HepG2 (cell line): ENCODE measurements around the gene HMGCS2. TPM values are rescaled to one million over a fixed set of nuclear protein-coding genes. Genes with fewer than 3 reads are reported as not detected.

Source experiments
- ATAC-seq: fragments of 200-7000 bp; cut with Tn5 transposase; 3 replicates; pipeline ENCODE4 v1.9.1; 2020; ENCODE audit warnings: mild to moderate bottlenecking, moderate library complexity
- BruUV-seq: library from RNA; stranded (reverse); fragments of 400-500 nt; replicated peaks from 2 replicates; lab custom pipeline; 2021; lab: Mats Ljungman, UMichigan
- CTCF ChIA-PET: fragments of 300-600 bp; formaldehyde crosslinking; extraction: SDS; loops from one replicate; lab custom pipeline; 2021; ENCODE audit warnings: low total read pairs, inconsistent platforms, low intra/inter-chr PET ratio; lab: Yijun Ruan, JAX
- POLR2A ChIA-PET: fragments of 350-600 bp; sonication (Branson Sonifier 250); formaldehyde crosslinking; loops from one replicate; lab custom pipeline; 2020; ENCODE audit warnings: antibody characterized with exemption, inconsistent platforms; lab: Yijun Ruan, JAX
- DNase-seq: peaks from one replicate; pipeline ENCODE4 v3.0.0-alpha.2; 2015; ENCODE audit warnings: low spot score
- FAIRE-seq: peaks from 3 replicates; lab custom pipeline; 2011; peaks lifted over from hg19 to GRCh38; lab: Jason Lieb, UNC
- H2AFZ ChIP-seq: one replicate; pipeline ENCODE4 v1.6.1; 2011; ENCODE audit warnings: low read length, inconsistent platforms
- H3K27ac ChIP-seq: fragments of 300-600 bp; 3 replicates; pipeline ENCODE4 v1.8.0; 2011; ENCODE audit warnings: mixed run types, mild to moderate bottlenecking, mixed read lengths, low read length, inconsistent platforms; ENCODE audit not compliant: insufficient read depth; ENCODE audit errors: extremely low read length
- H3K27me3 ChIP-seq, 2 experiments: fragments of 200-600 bp in 1 of 2; 2 replicates in 1 of 2; 3 replicates in 1 of 2; pipeline versions ENCODE4 v1.6.0 to v1.8.0; 2011; ENCODE audit warnings: low read length in 2 of 2, mild to moderate bottlenecking in 2 of 2, moderate library complexity in 2 of 2, inconsistent platforms in 1 of 2; ENCODE audit not compliant: insufficient read depth in 2 of 2, control insufficient read depth in 1 of 2
- H3K36me3 ChIP-seq, 2 experiments: fragments of 200-600 bp in 1 of 2; replicated peaks in 1 of 2; 2 replicates in 1 of 2; 3 replicates in 1 of 2; pipeline versions ENCODE4 v1.5.1 to v1.8.0; 2011; ENCODE audit warnings: low read length in 2 of 2, inconsistent platforms in 1 of 2; ENCODE audit not compliant: insufficient read depth in 2 of 2, control insufficient read depth in 1 of 2
- H3K4me1 ChIP-seq: 2 replicates; pipeline ENCODE4 v1.5.1; 2012; ENCODE audit warnings: low read length, inconsistent platforms; ENCODE audit not compliant: insufficient read depth
- H3K4me2 ChIP-seq: 2 replicates; pipeline ENCODE4 v1.6.0; 2011; ENCODE audit warnings: low read depth, low read length, inconsistent platforms
- H3K4me3 ChIP-seq, 3 experiments: fragments of 200-600 bp in 1 of 3; sonication (generic), shearing (Covaris generic) in 1 of 3; replicated peaks in 1 of 3; 2 replicates each; pipeline ENCODE4 v1.5.1; 2011 to 2016; ENCODE audit warnings: low read length in 3 of 3, inconsistent platforms in 2 of 3, low read depth in 2 of 3, mild to moderate bottlenecking in 2 of 3, control low read depth in 1 of 3, mixed read lengths in 1 of 3; ENCODE audit not compliant: insufficient read depth in 1 of 3
- H3K79me2 ChIP-seq: one replicate; pipeline ENCODE4 v1.6.1; 2011; ENCODE audit warnings: low read length, inconsistent platforms; ENCODE audit not compliant: insufficient read depth
- H3K9ac ChIP-seq: 2 replicates; pipeline ENCODE4 v1.6.0; 2011; ENCODE audit warnings: mild to moderate bottlenecking, low read depth, low read length, inconsistent platforms; ENCODE audit not compliant: insufficient read depth
- H3K9me3 ChIP-seq: 2 replicates; pipeline ENCODE4 v1.5.1; 2012; ENCODE audit warnings: mild to moderate bottlenecking, low read length
- H4K20me1 ChIP-seq: 2 replicates; pipeline ENCODE4 v1.6.0; 2011; ENCODE audit warnings: inconsistent platforms, mild to moderate bottlenecking, low read length, moderate library complexity; ENCODE audit not compliant: insufficient read depth
- ATAD3A ChIP-seq: sonication (generic); formaldehyde crosslinking; IDR thresholded peaks from 2 replicates; pipeline ENCODE4 v1.4.0; 2020; ENCODE audit warnings: missing genetic modification reagents
- DZIP1 ChIP-seq: sonication (generic); formaldehyde crosslinking; IDR thresholded peaks from 2 replicates; pipeline ENCODE4 v1.5.0; 2020; ENCODE audit warnings: mild to moderate bottlenecking, missing genetic modification reagents
- ELF3 ChIP-seq: IDR thresholded peaks from 2 replicates; pipeline ENCODE4 v1.6.1; 2016; ENCODE audit warnings: missing genetic modification reagents, missing compliant biosample characterization
- FOSL2 ChIP-seq: sonication (generic); formaldehyde crosslinking; IDR thresholded peaks from 2 replicates; pipeline ENCODE4 v1.4.0; 2020; ENCODE audit warnings: missing genetic modification reagents
- FOXP1 ChIP-seq, 2 experiments: fragments of 450-650 bp in 1 of 2; IDR thresholded peaks; 2 replicates each; pipeline ENCODE4 v1.6.1; 2017 to 2018; ENCODE audit warnings: antibody characterized with exemption in 1 of 2
- GATAD1 ChIP-seq: IDR thresholded peaks from 2 replicates; pipeline ENCODE4 v1.6.1; 2016; ENCODE audit warnings: missing genetic modification reagents, missing compliant biosample characterization
- MAZ ChIP-seq, 2 experiments: sonication (generic) in 1 of 2; formaldehyde crosslinking in 1 of 2; IDR thresholded peaks; 2 replicates each; pipeline versions ENCODE4 v1.5.0 to v1.6.1; 2012 to 2020; ENCODE audit warnings: low read depth in 2 of 2, mild to moderate bottlenecking in 2 of 2, borderline replicate concordance in 1 of 2, improper control_type of control experiment in 1 of 2, low read length in 1 of 2, missing genetic modification reagents in 1 of 2, moderate library complexity in 1 of 2
- NFRKB ChIP-seq: fragments of 450-650 bp; IDR thresholded peaks from 2 replicates; pipeline ENCODE4 v1.6.1; 2017
- NR2F1 ChIP-seq, 2 experiments: fragments of 450-650 bp in 1 of 2; formaldehyde crosslinking in 1 of 2; IDR thresholded peaks; 2 replicates each; pipeline versions ENCODE4 v1.5.0 to v1.6.1; 2016 to 2020; ENCODE audit warnings: mild to moderate bottlenecking in 1 of 2, missing compliant biosample characterization in 1 of 2, missing genetic modification reagents in 1 of 2, moderate library complexity in 1 of 2
- POLR2G ChIP-seq: fragments of 200-400 bp; formaldehyde crosslinking; IDR thresholded peaks from 2 replicates; pipeline ENCODE4 v1.6.1; 2018; ENCODE audit warnings: mild to moderate bottlenecking, low read depth, low read length, moderate library complexity
- PRMT3 ChIP-seq: sonication (generic); formaldehyde crosslinking; IDR thresholded peaks from 2 replicates; pipeline ENCODE4 v1.8.1; 2022; ENCODE audit warnings: low read depth, mild to moderate bottlenecking, moderate library complexity, missing genetic modification reagents, borderline replicate concordance
- PTBP1 ChIP-seq: fragments of 200-400 bp; formaldehyde crosslinking; IDR thresholded peaks from 2 replicates; pipeline ENCODE4 v1.6.1; 2018; ENCODE audit warnings: low read length, low read depth; ENCODE audit not compliant: poor library complexity, severe bottlenecking
- RARA ChIP-seq: IDR thresholded peaks from 2 replicates; pipeline ENCODE4 v1.6.1; 2016; ENCODE audit warnings: missing genetic modification reagents, missing compliant biosample characterization
- TCF12 ChIP-seq, 2 experiments: fragments of 450-650 bp in 1 of 2; sonication (generic) in 1 of 2; formaldehyde crosslinking in 1 of 2; IDR thresholded peaks; 2 replicates each; pipeline versions ENCODE4 v1.6.1 to v1.8.0; 2017 to 2022; ENCODE audit warnings: antibody characterized with exemption in 1 of 2, mild to moderate bottlenecking in 1 of 2, missing genetic modification reagents in 1 of 2, moderate library complexity in 1 of 2
- ZBTB33 ChIP-seq: sonication (generic); formaldehyde crosslinking; IDR thresholded peaks from 2 replicates; pipeline ENCODE4 v1.4.0; 2020; ENCODE audit warnings: missing genetic modification reagents
- ZMYM2 ChIP-seq: sonication (generic); formaldehyde crosslinking; IDR thresholded peaks from 2 replicates; pipeline ENCODE4 v1.8.0; 2022; ENCODE audit warnings: mild to moderate bottlenecking, missing genetic modification reagents
- ZNF343 ChIP-seq: sonication (generic); formaldehyde crosslinking; IDR thresholded peaks from 2 replicates; pipeline ENCODE4 v1.4.0; 2020; ENCODE audit warnings: mild to moderate bottlenecking, missing genetic modification reagents
- ZZZ3 ChIP-seq: sonication (generic); formaldehyde crosslinking; IDR thresholded peaks from 2 replicates; pipeline ENCODE4 v1.4.0; 2020; ENCODE audit warnings: missing genetic modification reagents, mild to moderate bottlenecking, borderline replicate concordance
- WGBS: methylation state at CpG from one replicate; pipeline ENCODE4 v1.1.6; 2017; ENCODE audit warnings: low lambda C conversion rate; 5-methylcytosine and 5-hydroxymethylcytosine counted together
- in situ Hi-C: cut with HindIII; loops from 2 replicates; pipeline ENCODE4 v1.10.0; 2017; ENCODE audit warnings: low pct_unique_long_range_greater_than_20kb; ENCODE audit not compliant: extremely low pct_ligation_motif_present
- intact Hi-C: fragments of 100-400 bp; cut with micrococcal nuclease; formaldehyde crosslinking; loops from one replicate; pipeline ENCODE4 v1.10.0; 2022; ENCODE audit not compliant: unreplicated experiment
- polyA plus RNA-seq, 8 experiments: library from polyadenylated mRNA; depleted of rRNA in 3 of 8; stranded (reverse) in 7 of 8; unstranded in 1 of 8; fragments of >200 nt; fragmentation: Illumina TruSeq in 4 of 8; extraction: Trizol in 4 of 8; gene quantifications; 2 replicates each; pipeline versions ENCODE4 v1.2.1 to v1.2.3, GENCODE V29; 2011 to 2016; ENCODE audit warnings: low read depth in 4 of 8, missing spikeins in 1 of 8, mixed read lengths in 1 of 8; ENCODE audit not compliant: insufficient read depth in 1 of 8
- total RNA-seq, 5 experiments: library from RNA; depleted of rRNA; stranded (reverse); fragments of >200 nt; fragmentation: Illumina TruSeq; extraction: Trizol; gene quantifications; 2 replicates each; pipeline ENCODE4 v1.2.3, GENCODE V29; 2016; ENCODE audit warnings: low read depth in 1 of 5
- TF ChIP-seq, protein P1 (sequence below): sonication (generic); formaldehyde crosslinking; IDR thresholded peaks from 2 replicates; pipeline ENCODE4 v1.4.0; 2020; ENCODE audit warnings: mild to moderate bottlenecking, missing genetic modification reagents

HMGCS2 gene
- total and polyA plus RNA-seq, 2 of the 13 experiments (the other 11 are each of a cell fraction or from before 2014, with no cell fraction given), result 0.44 to 1.5 TPM

GRCh38 chr1:119729044-119729443 lies 39.7 kb downstream of the HMGCS2 start (continued):
- TF ChIP-seq TCF12 (IDR thresholded peaks at IDR 0.05), result no peak
- 0 out of 2 replicates have a peak, but pooled peaks have one; percentile 50 for TF ChIP-seq TCF12 (CRISPR knock-in tag; IDR thresholded peaks at IDR 0.05)
- TF ChIP-seq ZMYM2 (CRISPR knock-in tag), result peak; percentile 69; the same call in 1 of the 2 replicates

DNA sequence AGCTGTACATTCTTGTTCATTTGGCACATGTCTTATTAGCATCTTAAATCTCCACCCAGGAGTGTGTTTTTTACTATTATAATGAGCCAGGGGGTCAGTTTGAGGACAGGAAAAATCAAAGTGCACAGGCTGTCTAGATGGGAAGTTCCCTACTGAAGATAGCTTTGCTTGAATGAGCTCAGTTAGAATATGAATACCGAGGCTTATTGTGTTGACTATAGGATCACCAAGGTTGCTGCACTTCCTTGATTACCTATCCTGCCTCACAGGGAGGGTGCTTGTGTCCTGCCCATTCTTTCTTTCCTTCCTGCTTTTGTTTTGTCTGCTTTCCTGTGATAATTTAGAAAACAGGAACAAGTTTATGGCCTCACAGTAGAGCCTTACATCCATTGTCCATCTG lies 40.7 kb downstream of the HMGCS2 start:
- Histone ChIP-seq H2AFZ (no peak overlapping the region), H3K27ac (peak overlapping the region; percentile 66), H3K36me3 (peaks cover 24 to 93% of the 10 kb centered on the region in 2 experiments), H3K4me1 (peaks cover 100% of the 10 kb centered on the region), H3K27me3 (no peaks in the 10 kb centered on the region), H3K4me2 (no peak overlapping the region), H3K9ac (no peak overlapping the region), H4K20me1 (no peaks in the 10 kb centered on the region; the same call in 1 of the 2 replicates), H3K9me3 (no peaks in the 10 kb centered on the region), H3K79me2 (peaks cover 6% of the 10 kb centered on the region), H3K4me3 (no peak overlapping the region)
- in situ Hi-C loops, result no loop called here
- ATAC-seq, result no peak
- ChIA-PET CTCF (no interaction called here), POLR2A (interaction anchor here (5.0 kb wide), 1 partner anchor 16 kb away, joined by 24 read pairs; the partner anchor contains the start of gene PHGDH)
- WGBS, result 36% methylated on average over 1 of the region's 1 CpG
- DNase-seq, result no peak
- BruUV-seq, result no TSS peak
- FAIRE-seq, result no peak
- intact Hi-C loops, result no loop called here
- TF ChIP-seq PRMT3 (no peak), DZIP1 (no peak), PTBP1 (no peak), FOSL2 (CRISPR knock-in tag) (no peak), NFRKB (no peak), ZBTB33 (CRISPR knock-in tag) (no peak), MAZ (IDR thresholded peaks at IDR 0.05; ENCODE audit: borderline replicate concordance, low read depth, low read length) (no peak), MAZ (CRISPR knock-in tag; IDR thresholded peaks at IDR 0.05; ENCODE audit: low read depth) (no peak), NR2F1 (CRISPR knock-in tag; IDR thresholded peaks at IDR 0.05) (no peak), ELF3 (CRISPR knock-in tag) (peak; percentile 42; the same call in 1 of the 2 replicates), POLR2G (no peak), RARA (CRISPR knock-in tag) (peak; percentile 60), GATAD1 (CRISPR knock-in tag) (no peak), ZNF343 (no peak), FOXP1 (IDR thresholded peaks at IDR 0.05) (no peak), FOXP1 (CRISPR knock-in tag; IDR thresholded peaks at IDR 0.05) (peak; percentile 7; the same call in 1 of the 2 replicates), ATAD3A (no peak), ZZZ3 (CRISPR knock-in tag) (no peak)
- TF ChIP-seq, protein P1, sequence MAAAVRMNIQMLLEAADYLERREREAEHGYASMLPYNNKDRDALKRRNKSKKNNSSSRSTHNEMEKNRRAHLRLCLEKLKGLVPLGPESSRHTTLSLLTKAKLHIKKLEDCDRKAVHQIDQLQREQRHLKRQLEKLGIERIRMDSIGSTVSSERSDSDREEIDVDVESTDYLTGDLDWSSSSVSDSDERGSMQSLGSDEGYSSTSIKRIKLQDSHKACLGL (CRISPR knock-in tag), result no peak
